Keratinocyte (primary cell): ENCODE measurements around the gene OR52B2. TPM values are rescaled to one million over a fixed set of nuclear protein-coding genes. Genes with fewer than 3 reads are reported as not detected.

Experiments used
- DNase-seq: peaks from one replicate; pipeline ENCODE4 v3.0.0-alpha.2; 2011; ENCODE audit warnings: low read depth, missing footprints, low spot score
- FAIRE-seq: peaks from 2 replicates; lab custom pipeline; 2011; peaks lifted over from hg19 to GRCh38; lab: Jason Lieb, UNC
- H2AFZ ChIP-seq: 2 replicates; pipeline ENCODE4 v1.6.0; 2012; ENCODE audit warnings: low read length, control low read depth, inconsistent platforms; ENCODE audit not compliant: control insufficient read depth
- H3K27ac ChIP-seq: 2 replicates; pipeline ENCODE4 v1.5.1; 2011; ENCODE audit warnings: low read length; ENCODE audit not compliant: control insufficient read depth, insufficient read depth
- H3K27me3 ChIP-seq: 3 replicates; pipeline ENCODE4 v1.6.0; 2011; ENCODE audit warnings: low read length; ENCODE audit not compliant: control insufficient read depth, insufficient read depth; ENCODE audit errors: extremely low read depth
- H3K36me3 ChIP-seq, 2 experiments: 2 replicates in 1 of 2; 3 replicates in 1 of 2; pipeline ENCODE4 v1.5.1; 2011; ENCODE audit warnings: low read length in 2 of 2, mild to moderate bottlenecking in 1 of 2; ENCODE audit not compliant: control insufficient read depth in 2 of 2, insufficient read depth in 2 of 2; ENCODE audit errors: extremely low read depth in 1 of 2
- H3K4me1 ChIP-seq: 3 replicates; pipeline ENCODE4 v1.5.1; 2011; ENCODE audit warnings: low read length; ENCODE audit not compliant: control insufficient read depth, insufficient read depth; ENCODE audit errors: extremely low read depth
- H3K4me2 ChIP-seq: 3 replicates; pipeline ENCODE4 v1.6.0; 2011; ENCODE audit warnings: low read depth, low read length; ENCODE audit not compliant: control insufficient read depth, insufficient read depth; ENCODE audit errors: extremely low read depth
- H3K4me3 ChIP-seq, 3 experiments: fragments of 200-600 bp in 1 of 3; sonication (generic) in 1 of 3; 2 replicates in 2 of 3; 3 replicates in 1 of 3; pipeline ENCODE4 v1.5.1; 2011 to 2016; ENCODE audit warnings: low read length in 3 of 3, mild to moderate bottlenecking in 3 of 3, control low read depth in 2 of 3, inconsistent platforms in 1 of 3, low read depth in 1 of 3, mixed read lengths in 1 of 3, mixed run types in 1 of 3, moderate library complexity in 1 of 3; ENCODE audit not compliant: control insufficient read depth in 2 of 3, insufficient read depth in 2 of 3; ENCODE audit errors: extremely low read depth in 1 of 3
- H3K79me2 ChIP-seq: 2 replicates; pipeline ENCODE4 v1.6.0; 2012; ENCODE audit warnings: low read length; ENCODE audit not compliant: control insufficient read depth, insufficient read depth
- H3K9ac ChIP-seq: 3 replicates; pipeline ENCODE4 v1.6.0; 2011; ENCODE audit warnings: low read length; ENCODE audit not compliant: control insufficient read depth, insufficient read depth; ENCODE audit errors: extremely low read depth
- H3K9me1 ChIP-seq: 3 replicates; pipeline ENCODE4 v1.6.0; 2011; ENCODE audit warnings: low read length; ENCODE audit not compliant: control insufficient read depth, insufficient read depth; ENCODE audit errors: extremely low read depth
- H3K9me3 ChIP-seq: 2 replicates; pipeline ENCODE4 v1.5.1; 2012; ENCODE audit warnings: low read depth, low read length; ENCODE audit not compliant: control insufficient read depth
- H4K20me1 ChIP-seq: 3 replicates; pipeline ENCODE4 v1.6.0; 2011; ENCODE audit warnings: low read length; ENCODE audit not compliant: control insufficient read depth, insufficient read depth; ENCODE audit errors: extremely low read depth
- EZH2 ChIP-seq: IDR thresholded peaks from one replicate; pipeline ENCODE4 v1.6.1; 2012; ENCODE audit warnings: inconsistent platforms, mild to moderate bottlenecking, low read length, moderate library complexity
- dilution Hi-C: fragments of 300-500 bp; cut with MboI; formaldehyde crosslinking; loops from one replicate; pipeline ENCODE4 v1.7.0; 2020; ENCODE audit warnings: low sequenced_read_pairs; ENCODE audit not compliant: extremely low pct_ligation_motif_present
- polyA plus RNA-seq, 5 experiments: library from polyadenylated mRNA; depleted of rRNA in 3 of 5; stranded (reverse) in 3 of 5; stranded (forward) in 1 of 5; unstranded in 1 of 5; fragments of >200 nt; gene quantifications; 1 replicate in 1 of 5; 2 replicates in 3 of 5; 3 replicates in 1 of 5; pipeline versions ENCODE4 v1.2.1 to v1.2.3, GENCODE V29; 2011 to 2012; ENCODE audit warnings: missing spikeins in 2 of 5, low read depth in 1 of 5, low replicate concordance in 1 of 5
- TF ChIP-seq, protein P1 (sequence below), 3 experiments: IDR thresholded peaks in 1 of 3; conservative IDR thresholded peaks in 1 of 3; optimal IDR thresholded peaks in 1 of 3; 2 replicates in 2 of 3; 3 replicates in 1 of 3; pipeline versions ENCODE3 to v1.5.1; 2011; ENCODE audit warnings: low read length in 3 of 3, mild to moderate bottlenecking in 3 of 3, moderate library complexity in 2 of 3, control low read depth in 1 of 3, inconsistent platforms in 1 of 3; ENCODE audit not compliant: insufficient read depth in 2 of 3; ENCODE audit errors: extremely low read depth in 1 of 3

Gene OR52B2
- polyA plus RNA-seq, 1 donor (not counting 4 experiments of a cell fraction or from before 2014, with no cell fraction given) = not detected

GRCh38 chr11:6209801-6210200, 39.7 kb upstream of the OR52B2 start:
- Histone ChIP-seq H3K4me1 (no peaks in the 10 kb centered on the region), H4K20me1 (no peaks in the 10 kb centered on the region), H2AFZ (no peak overlapping the region), H3K9ac (no peak overlapping the region), H3K27me3 (no peaks in the 10 kb centered on the region), H3K79me2 (no peaks in the 10 kb centered on the region), H3K9me3 (no peaks in the 10 kb centered on the region), H3K4me2 (no peak overlapping the region), H3K9me1 (no peaks in the 10 kb centered on the region), H3K36me3 (peaks cover 14 to 18% of the 10 kb centered on the region in 2 experiments), H3K27ac (no peak overlapping the region), H3K4me3 (no peak overlapping the region)
- no peak for DNase-seq
- dilution Hi-C loops = no loop called here
- TF ChIP-seq, protein P1, sequence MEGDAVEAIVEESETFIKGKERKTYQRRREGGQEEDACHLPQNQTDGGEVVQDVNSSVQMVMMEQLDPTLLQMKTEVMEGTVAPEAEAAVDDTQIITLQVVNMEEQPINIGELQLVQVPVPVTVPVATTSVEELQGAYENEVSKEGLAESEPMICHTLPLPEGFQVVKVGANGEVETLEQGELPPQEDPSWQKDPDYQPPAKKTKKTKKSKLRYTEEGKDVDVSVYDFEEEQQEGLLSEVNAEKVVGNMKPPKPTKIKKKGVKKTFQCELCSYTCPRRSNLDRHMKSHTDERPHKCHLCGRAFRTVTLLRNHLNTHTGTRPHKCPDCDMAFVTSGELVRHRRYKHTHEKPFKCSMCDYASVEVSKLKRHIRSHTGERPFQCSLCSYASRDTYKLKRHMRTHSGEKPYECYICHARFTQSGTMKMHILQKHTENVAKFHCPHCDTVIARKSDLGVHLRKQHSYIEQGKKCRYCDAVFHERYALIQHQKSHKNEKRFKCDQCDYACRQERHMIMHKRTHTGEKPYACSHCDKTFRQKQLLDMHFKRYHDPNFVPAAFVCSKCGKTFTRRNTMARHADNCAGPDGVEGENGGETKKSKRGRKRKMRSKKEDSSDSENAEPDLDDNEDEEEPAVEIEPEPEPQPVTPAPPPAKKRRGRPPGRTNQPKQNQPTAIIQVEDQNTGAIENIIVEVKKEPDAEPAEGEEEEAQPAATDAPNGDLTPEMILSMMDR (optimal IDR thresholded peaks at IDR 0.05 in 1 of 3, IDR thresholded peaks at IDR 0.05 in 1 of 3, conservative IDR thresholded peaks at IDR 0.05 in 1 of 3; ENCODE audit: extremely low read depth in 1 of 3, insufficient read depth in 2 of 3, low read length in 3 of 3) = no peak
- no peak for TF ChIP-seq EZH2
- FAIRE-seq = no peak

DNA sequence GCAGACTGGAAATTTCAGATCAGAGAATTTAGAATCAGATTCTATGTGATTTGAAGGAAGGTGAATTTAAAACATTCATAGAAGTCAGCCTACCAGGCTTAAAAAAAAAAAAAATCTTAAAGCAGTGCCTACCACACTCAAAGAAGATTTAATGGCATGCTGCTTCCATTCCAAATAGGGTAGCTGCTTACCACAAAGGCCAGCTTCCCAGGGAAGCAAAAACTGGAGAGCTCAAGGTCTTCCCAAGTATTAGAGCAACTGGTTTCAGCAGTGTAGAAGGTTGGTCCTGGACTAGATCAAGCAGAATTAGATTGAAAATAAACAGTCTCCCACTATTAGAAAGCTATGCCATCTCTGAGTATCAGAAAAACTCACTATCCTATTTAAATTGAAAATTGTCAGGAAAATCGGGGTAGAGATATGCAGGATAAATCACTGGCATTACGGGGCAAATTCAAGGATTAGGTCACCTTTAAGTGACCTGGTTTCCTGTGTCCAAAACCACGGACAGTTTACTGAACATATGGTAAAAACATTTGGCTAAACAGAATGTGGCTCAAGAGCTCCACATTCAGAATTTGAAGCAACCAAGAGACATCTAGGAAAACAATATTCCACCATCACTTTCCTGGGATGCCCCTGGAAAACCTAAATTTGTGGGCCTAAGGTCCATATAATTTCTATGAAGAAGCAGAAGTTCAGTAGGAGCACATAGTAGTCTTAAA, 36.5 kb upstream of the OR52B2 start:
- dilution Hi-C loops = no loop called here
- H3K27me3 ChIP-seq = no peaks in the 10 kb centered on the region
- no peak overlapping the region for H3K27ac ChIP-seq
- TF ChIP-seq EZH2 = no peak
- TF ChIP-seq, protein P1 (optimal IDR thresholded peaks at IDR 0.05 in 1 of 3, IDR thresholded peaks at IDR 0.05 in 1 of 3, conservative IDR thresholded peaks at IDR 0.05 in 1 of 3; ENCODE audit: extremely low read depth in 1 of 3, insufficient read depth in 2 of 3, low read length in 3 of 3) = no peak
- DNase-seq (no peak), FAIRE-seq (no peak)
- no peak overlapping the region for H3K4me3 ChIP-seq
- no peak overlapping the region for H3K4me2 ChIP-seq
- no peaks in the 10 kb centered on the region for H3K9me1 ChIP-seq
- no peaks in the 10 kb centered on the region for H3K9me3 ChIP-seq
- no peak overlapping the region for H3K9ac ChIP-seq
- H3K36me3 ChIP-seq = peaks cover 8% of the 10 kb centered on the region in 2 experiments
- H4K20me1 ChIP-seq = no peaks in the 10 kb centered on the region
- H3K79me2 ChIP-seq = no peaks in the 10 kb centered on the region
- H3K4me1 ChIP-seq = no peaks in the 10 kb centered on the region
- H2AFZ ChIP-seq = no peak overlapping the region
